Activated CD8-positive, alpha-beta memory T cell treated with anti-CD3 and anti-CD28 coated beads, Interleukin-2, amount 50 U/mL, for 24 hours (primary cell): ENCODE results near the gene BCKDK.
"Not testable (repeated sequence)": the region's sequence is repeated elsewhere in the genome, so short reads cannot be mapped to it uniquely, and the experiment has no call there.

Source experiments
- DNase-seq: peaks from one replicate; pipeline ENCODE4 v3.0.0-alpha.2; 2020; ENCODE audit errors: extremely low read depth

BCKDK gene

GRCh38 chr16:31141489-31142108 lies 33.4 kb downstream of the BCKDK start:
- DNase-seq = no peak

- peak; percentile 93 for DNase-seq
Observed at GRCh38 chr16:31142109-31143010, 34.2 kb downstream of the BCKDK start.

GRCh38 chr16:31143011-31143693 lies 35.0 kb downstream of the BCKDK start:
- no peak for DNase-seq

GRCh38 chr16:31143694-31144148 lies 35.5 kb downstream of the BCKDK start:
- no peak for DNase-seq

- DNase-seq = not testable (repeated sequence)
Observed at GRCh38 chr16:31144418-31144817, 36.2 kb downstream of the BCKDK start.

- DNase-seq = no peak
Observed at GRCh38 chr16:31145398-31145990, 37.3 kb downstream of the BCKDK start.

GRCh38 chr16:31147574-31147973 lies 39.4 kb downstream of the BCKDK start:
- DNase-seq = no peak

- no peak for DNase-seq
Observed at GRCh38 chr16:31148281-31148728, 40.1 kb downstream of the BCKDK start.

GRCh38 chr16:31148896-31149295 lies 40.7 kb downstream of the BCKDK start:
- DNase-seq = no peak

GRCh38 chr16:31149332-31149731 lies 41.1 kb downstream of the BCKDK start:
- DNase-seq = no peak

GRCh38 chr16:31149894-31150890 lies 42.0 kb downstream of the BCKDK start, which contains the start of gene PRSS36:
Gene PRSS36, minus strand, starts transcription at chr16:31150066. Its CDS starts 31 bp downstream, at chr16:31150035.
- no peak for DNase-seq

- DNase-seq = not testable (repeated sequence)
Observed at GRCh38 chr16:31150976-31151375, 42.8 kb downstream of the BCKDK start.

GRCh38 chr16:31157136-31157535 lies 49.0 kb downstream of the BCKDK start:
- no peak for DNase-seq
